OCI-M1 (cell line): ENCODE data around the gene RRAGD.
A peak's percentile ranks its signal among the peaks of the same experiment; 100 is the strongest.

Source experiments
- DNase-seq: peaks from one replicate; lab custom pipeline; 2025; lab: John Stamatoyannopoulos, UW

The RRAGD gene, protein sequence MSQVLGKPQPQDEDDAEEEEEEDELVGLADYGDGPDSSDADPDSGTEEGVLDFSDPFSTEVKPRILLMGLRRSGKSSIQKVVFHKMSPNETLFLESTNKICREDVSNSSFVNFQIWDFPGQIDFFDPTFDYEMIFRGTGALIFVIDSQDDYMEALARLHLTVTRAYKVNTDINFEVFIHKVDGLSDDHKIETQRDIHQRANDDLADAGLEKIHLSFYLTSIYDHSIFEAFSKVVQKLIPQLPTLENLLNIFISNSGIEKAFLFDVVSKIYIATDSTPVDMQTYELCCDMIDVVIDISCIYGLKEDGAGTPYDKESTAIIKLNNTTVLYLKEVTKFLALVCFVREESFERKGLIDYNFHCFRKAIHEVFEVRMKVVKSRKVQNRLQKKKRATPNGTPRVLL

DNA sequence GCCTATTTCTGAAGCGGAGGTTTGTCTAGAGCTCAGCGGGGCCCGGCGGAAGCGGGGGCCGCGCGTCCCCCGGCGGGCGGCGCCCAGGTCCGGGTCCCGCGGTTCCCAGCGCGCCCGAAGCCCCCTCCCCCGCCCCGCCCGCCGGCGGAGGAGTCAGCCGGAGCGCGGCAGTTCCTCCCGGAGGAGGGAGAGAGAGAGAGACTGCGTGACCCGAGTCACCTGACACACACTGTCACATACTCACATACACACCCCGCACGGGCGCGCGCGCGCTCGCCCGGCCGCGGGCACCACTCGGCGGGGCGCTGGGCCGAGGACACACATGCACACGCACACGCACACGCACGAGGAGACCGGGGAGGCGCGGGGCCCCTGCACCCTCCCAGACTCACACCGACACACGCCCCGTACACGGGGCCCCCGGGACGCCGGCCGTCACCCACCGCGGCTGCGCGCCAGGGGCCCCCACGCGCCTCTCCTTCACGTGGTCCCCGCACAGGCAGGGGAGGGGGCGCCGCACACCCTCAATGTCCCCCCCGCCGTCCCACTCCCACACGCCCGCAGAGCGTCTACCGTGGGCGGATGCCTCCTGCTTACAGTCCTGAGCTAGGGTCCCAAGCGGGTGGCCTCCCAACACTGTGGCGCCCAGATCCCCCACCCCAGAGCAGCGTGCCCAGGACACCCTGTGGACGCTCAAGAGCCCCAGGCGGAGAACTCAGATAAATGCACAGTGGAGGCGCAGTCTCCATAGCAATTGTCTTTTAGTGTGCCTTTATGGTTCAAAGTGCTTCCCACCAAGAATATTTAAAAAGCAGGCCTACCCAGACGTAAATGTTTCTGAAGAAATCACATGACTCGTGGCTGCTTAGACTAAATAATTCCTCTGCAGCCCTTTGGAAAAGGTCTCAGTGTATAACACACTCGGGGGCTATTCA is at the start of gene RRAGD:
Gene RRAGD, minus strand, starts transcription at position 203 of the 935 bp plus-strand sequence. CDS start 280 bp downstream, outside the sequence.
- DNase-seq: peak; percentile 82

DNA sequence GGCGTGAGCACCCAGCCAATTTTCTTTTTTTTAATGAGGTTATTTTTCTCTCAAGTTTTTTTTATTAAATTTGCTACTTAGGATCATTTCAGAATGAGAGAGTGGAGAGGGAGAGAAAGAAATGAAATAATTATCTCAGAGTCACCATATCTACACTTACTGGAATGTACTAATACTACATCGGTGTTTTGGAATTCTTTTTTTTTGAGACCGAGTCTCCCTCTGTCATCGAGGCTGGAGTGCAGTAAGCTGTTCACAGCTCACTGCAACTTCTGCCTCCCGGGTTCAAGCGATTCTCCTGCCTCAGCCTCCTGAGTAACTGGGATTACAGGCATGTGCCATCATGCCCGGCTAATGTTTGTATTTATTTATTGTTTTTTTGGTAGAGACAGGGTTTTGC is 48.6 kb upstream of the RRAGD start:
- DNase-seq: no peak

DNA sequence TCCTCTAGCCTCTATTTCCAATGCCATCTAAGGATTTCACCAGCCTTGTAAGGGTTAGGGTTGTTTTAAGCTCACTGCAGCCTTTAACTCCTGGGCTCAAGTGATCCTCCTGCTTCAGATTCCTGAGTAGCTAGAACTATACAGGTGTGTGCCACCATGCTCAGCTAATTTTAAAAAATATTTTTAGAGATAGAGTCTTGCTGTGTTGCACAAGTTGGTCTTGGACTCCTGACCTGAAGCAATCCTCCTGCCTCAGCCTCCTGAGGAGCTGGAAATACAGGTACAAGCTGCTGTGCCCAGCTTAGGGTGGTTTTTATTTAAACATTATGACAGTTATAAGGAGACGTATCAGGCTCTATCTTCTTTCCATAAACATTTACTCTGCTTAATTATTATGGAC is 47.4 kb upstream of the RRAGD start:
- DNase-seq: no peak

DNA sequence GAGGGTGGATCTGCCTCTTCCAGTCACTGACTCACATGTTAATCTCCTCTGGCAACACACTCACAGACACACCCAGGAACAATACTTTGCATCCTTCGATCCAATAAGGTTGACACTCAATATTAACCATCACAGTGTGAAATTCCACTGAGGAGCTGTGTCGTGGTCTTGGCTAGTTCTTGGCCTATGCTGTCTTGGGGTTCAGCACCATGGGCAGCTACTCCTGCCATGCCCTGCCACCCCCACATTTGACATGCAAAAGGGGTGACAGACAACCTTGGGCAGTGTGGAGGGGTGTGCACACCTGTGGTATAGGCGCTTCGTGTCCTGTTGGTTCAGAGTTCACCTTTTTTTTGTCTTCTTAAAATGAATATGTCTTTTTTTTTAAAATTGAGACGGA is 46.6 kb upstream of the RRAGD start:
- DNase-seq: no peak

DNA sequence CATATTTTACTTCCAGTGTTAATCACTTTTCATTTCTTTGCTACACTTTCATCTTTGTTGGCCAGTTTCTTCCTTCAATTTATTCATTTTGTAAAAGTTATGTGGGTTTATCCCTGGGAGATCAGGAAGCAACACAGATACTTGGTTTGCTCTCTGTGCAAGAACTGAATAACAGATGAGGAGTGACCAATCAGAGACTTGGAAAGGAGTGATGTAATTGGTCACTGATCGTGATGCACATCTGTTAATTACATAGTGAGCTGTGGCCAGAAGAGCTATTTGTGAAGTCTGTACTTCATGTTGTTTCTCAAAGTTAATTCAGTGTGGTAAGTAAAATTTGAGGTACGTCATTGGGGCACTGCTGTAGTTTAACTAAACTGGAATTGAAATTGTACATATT is 42.2 kb upstream of the RRAGD start:
- no peak for DNase-seq

DNA sequence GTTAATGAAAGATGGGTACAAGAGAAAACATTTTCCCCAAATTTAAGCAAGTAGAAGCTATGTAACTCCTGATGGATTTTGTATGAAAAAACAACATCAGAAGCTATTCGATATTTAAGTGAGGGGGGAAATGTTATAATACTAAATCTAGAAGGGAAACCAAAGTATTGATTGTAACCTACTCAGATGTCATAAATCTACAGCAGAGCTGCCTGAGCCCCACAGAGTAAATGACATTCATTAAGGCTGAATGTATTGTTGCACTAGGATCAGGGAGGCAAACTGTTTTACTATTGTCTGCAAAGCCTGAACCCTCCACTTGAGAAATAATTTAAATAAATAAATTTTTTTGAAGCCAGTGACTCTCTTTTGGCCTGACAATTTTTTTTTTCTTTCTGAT is 40.2 kb upstream of the RRAGD start:
- DNase-seq: no peak

DNA sequence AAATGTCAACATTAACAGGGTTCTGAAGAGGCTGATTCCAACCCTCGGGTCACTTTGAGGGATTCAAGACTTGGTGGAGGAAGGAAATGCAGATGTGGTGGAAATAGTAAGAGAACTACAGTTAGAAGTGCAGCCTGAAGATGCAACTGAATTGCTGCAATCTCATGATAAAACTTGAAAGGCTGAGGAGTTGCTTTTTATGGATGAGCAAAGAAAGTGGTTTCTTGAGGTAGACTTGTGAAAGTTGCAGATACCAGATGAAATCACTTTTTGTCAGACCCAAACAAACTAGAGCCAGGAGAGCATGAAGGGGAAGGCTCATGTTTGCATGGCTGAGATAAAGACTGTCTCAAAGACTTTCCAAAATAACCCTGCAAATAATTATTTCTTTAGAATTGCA is 37.1 kb upstream of the RRAGD start:
- no peak for DNase-seq

DNA sequence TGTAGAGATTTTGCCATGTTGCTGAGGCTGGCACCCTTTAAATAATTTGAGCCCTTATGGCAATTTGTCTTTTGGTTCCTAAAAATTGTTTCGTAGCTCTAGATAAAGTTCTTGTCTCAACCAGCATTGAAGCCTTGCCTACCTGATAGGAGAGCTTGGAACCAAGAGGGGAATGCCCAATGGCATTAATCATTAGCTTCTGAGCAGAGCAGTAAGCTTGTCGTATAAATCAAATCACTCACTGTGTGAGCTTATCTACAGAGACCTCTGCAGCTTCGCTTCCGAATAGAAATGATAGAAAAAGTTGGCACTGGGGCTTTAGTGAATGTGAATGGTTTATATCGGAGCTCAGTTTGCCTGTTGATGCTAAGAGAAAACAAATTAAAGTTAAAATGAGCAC is 31.6 kb upstream of the RRAGD start:
- no peak for DNase-seq

DNA sequence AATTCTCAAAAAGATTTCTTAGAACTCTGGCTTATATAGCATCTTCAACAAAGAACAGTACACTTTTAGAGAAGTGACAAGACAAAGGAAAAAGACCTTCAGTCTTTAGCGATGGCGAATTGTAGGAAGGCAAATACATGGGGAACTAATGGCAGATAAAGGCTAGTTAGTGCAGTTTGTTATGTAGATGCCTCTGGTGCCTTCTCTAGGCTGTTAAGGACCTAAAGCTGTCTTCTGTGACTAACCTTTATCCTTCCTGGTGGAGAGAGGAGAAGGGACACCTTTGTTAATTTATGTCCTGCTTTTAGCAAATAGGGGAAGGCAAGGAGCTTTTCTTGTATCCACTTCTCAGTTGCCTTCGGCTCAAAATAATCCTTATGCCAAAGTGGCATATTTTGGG is 28.1 kb upstream of the RRAGD start:
- DNase-seq: no peak

DNA sequence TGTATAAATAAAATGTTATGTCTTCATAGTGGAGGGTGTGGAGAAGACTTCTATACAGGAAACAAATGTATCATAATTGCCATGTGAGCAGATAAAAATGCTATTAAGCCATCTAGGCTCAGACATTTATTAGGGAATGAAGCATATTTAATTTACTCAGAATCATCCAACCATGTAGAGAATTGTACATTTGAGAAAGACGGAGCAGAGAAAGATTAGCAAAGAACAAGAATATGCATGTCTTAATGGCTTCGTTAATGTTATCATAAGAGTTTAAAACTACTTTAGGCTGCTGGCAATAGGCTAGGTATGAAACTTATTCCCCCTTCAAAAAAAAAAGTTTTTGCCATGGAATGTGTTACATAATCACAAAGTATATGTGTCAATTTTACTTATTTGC is 26.9 kb upstream of the RRAGD start:
- no peak for DNase-seq

DNA sequence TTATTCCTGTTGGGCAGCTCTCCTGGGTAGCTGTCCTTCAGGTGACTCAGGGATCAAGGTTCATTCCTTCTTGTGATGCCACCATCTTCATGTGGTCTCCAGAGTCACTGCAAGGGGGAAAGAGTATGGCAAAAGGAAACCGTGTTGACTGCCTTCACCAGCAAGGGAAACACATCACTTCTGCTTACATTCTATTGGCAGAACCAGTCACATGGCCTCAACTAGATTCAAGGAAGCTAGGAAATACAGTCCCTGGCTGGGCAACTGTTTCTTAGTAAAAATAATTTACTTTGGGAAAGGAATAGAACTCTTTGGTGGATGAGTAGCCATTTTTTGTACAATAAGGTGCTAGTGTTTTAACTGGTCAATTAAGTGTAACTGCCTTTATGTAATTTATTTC is 26.2 kb upstream of the RRAGD start:
- peak; percentile 40 for DNase-seq

DNA sequence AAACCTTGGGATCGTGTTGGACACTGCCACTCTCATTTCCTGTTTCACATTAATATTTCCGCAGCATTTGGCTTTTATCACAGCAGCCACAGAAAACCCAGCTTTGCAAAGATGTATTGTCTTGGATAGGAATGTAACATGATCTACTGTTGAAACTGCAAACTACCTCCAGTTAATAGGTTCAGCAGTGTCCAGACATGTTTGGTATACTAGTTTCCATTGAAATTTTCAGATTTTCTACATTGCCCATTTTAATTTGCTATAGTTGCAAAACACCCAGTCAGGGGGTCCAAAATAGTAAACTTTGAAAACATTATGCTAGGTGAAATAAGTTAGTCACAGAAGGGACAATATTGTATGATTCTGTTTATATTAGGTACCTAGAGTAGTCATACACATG is 24.2 kb upstream of the RRAGD start:
- DNase-seq: no peak

DNA sequence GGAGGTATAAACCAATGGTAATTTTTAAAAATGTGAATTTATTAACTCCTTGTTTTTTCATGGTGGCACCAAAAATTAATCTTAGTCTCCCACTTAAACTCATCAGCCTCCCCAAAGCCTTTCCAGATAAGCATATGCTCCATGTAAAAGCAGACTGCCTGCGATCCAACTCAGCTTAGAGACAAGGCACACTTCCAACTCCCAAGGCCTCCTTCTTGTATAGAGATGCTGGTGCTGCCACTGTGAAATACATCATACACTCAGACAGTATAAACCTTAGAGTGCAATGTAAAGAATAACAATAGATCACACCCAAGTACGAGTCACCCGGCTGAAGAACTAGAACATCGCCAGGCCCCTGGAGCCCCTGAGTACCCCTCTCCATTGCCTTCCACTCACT is 22.9 kb upstream of the RRAGD start:
- DNase-seq: no peak

DNA sequence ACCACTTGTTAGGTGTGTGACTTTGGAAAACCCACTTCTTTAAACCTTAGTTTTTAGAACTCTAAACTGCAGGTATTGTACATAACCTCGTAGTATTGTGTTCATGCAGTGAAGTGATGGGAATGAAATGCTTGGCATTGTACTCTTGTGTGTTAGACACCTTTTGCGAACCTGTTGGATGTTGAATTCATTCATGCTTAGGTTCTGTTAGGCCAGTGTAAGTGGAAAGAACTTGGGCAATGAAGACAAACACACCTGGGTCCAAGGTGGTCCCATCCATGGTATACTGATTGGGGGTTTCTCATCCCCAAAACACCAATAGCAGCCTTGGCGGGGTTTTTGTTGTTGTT is 22.1 kb upstream of the RRAGD start:
- DNase-seq: no peak

DNA sequence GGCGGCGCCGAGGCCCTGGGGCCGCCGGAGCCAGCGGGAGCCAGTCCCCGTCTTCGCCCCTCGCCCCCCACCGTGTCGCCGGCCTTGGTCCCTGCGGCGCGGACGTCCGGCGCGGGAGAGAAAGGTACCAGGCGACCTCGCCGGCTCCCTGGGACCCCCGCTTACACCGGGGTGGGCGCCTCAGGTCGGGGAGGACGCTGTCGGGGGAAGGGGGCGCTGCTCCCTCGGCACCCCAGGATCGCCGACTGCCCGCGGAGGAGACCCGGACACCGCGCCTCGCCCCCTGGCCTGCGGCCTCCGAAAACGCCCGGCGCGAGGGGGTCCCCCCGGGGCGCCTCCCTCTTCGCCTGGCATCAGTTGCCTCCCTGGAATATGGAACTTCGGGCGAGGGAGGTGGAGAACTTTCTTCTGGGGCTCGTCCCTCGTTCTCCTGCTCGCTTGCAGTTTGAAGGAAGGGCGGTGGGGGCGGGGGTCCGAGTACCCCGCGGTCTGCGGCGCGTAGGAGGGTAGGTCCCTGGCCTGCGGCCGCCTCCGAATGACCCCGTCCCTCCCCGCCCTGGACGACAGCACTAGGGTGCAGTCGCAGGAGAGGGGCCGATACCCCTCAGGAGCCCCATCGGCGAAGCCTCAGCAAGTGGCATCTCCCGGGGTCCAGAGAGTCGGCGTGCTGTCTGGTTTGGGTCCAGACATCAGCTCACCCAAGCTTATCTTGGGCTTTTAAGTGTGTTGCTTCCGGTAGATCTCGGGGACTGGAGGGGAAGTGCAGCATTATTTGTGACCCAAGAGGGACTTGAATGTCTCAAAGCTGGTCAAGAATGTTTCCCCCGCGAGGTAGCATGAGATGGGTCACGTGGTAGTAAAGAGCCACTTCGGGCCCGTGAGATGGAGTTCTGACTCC is 21.4 kb upstream of the RRAGD start:
- DNase-seq: peak; percentile 31

DNA sequence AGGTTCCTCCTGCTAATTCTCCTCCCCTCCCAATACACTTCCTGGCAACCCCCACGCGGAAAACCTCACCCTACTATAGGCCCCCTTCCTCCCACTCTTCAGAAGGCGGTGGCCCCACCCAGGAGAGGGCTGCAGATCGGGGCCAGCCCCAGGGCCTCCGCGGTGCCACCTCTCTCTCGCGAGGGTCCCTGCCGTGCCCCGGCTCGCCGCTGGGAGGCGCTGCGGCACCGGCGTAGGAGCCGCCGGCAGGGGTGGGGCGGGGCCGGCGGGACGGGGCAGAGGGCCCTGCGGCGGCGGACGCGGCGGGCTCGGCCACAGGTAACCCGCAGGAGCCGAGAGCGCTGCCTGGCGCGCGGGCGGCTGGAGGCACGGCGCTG is 20.8 kb upstream of the RRAGD start, which contains the start of gene ANKRD6:
Gene ANKRD6, plus strand, starts transcription at position 278 of the 377 bp plus-strand sequence. CDS start 133,825 bp downstream, outside the sequence.
- DNase-seq: peak; percentile 85

DNA sequence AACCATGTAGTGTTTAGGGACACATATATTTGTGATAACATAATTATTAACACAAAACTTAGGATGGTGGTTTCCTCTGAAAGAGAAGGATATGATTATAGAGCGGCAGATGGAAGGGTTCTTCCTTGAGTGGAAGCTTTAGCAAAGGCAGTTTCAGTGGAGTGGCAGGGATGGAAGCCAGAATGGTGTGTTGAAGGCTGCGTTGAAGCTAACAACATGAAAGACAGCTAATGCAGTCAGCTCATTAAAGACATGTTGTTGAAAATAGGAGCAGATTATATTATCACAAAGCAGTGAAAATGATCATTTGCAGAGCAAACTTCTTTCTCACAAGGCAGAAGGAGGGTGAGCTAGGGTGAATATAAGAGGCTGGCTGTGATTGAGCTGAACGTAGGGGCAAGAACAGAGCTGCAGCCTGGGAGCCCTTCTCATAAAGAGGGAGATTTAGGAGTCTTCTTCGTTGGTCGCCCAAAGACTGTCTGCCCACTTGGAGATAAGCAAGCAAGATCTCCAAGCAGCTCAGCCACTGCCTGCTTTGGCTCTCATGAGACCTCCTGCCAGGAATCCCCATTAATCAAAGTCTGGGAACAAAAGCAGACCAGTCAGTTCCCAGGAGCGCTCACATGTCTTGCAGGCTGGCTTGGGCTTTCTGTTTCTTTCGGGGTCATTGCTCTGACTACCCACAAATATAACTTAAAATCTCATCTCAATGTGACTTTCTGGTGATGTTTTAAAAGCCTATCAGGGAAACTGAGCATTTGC is 18.3 kb upstream of the RRAGD start:
- no peak for DNase-seq

DNA sequence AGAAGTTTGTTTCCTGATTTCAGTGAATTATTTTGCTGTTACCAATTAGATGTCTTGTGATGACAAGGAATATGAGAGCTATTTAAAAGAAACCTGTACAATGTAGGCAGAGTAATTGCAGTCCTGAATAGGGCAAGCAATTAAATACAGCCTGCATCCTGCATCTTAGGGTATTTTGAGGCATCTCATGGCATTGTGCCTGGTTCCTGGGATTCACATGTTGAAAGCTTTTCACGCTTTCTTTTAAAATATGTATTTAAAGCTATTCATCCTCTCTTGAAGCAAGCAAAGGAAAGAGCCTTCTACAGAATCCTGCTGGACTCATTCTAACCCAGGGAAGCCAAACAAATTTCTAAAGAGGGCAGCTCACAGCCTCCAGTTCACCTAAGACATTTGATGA is 4.7 kb upstream of the RRAGD start:
- DNase-seq: no peak

DNA sequence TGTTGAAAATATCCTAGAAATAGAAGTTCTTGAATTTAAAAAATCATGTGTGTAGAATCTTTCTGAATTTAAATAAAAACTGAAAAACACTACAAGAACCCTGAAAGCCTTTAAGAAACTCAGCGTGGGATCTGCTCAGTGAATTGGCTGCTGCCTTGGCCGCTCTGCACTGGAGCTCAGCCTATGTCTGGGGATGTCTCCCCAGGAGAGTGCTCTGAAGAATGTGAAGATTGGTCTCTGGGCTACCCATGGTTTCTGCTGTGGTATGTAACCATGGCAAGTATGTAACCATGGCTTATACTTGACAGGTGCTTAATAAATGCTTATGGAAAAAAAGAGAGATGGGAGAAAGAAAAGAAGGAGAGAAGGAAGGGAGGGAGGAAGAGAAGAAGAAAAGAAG is 3.1 kb upstream of the RRAGD start:
- no peak for DNase-seq

DNA sequence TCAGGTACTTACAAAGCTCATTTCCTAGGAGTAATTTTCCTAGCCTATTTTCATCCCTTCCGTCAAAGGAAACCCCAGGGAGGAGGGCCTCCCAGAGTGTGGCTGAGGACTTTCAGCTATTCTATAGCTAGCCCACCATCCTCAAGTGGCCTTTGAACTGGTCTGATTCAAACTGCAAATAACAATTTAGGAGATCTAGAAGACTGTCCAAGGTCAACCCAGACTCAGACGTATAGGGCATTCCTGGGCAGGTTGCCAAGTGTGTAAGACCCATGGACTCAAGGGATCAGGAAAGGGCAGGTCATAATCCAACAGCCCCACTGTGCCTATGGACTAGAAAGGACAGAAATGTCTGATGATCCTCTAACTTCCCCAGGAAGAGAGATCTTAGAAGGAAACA is 2.1 kb upstream of the RRAGD start:
- DNase-seq: no peak

DNA sequence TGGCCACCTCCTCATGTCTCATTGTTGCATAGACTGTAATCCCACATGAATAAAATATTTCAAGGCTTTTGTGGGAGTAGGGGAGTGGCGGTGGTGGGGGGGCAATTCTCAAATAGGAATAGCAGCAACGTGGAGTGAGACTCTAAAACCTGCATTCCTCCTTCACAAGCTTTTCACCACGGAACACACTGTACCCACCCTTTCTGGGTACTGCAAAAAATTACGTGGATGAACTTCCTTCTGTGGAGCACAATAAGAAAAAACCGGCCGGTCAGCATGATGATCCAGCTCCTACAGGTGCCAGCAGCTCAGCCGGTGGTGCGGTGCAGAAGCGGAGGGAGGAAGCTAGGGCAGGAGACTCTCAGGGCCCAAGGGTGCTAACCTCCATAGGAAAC is 930 bp upstream of the RRAGD start:
- DNase-seq: no peak
